ENCODE measurements around the gene MAP4K4. TPM values are rescaled to one million over a fixed set of nuclear protein-coding genes. Genes with fewer than 3 reads are reported as not detected.

MAP4K4 gene
- total and polyA plus RNA-seq, 8 donors = 9.6 to 71.6 (median 23.8) TPM

DNA sequence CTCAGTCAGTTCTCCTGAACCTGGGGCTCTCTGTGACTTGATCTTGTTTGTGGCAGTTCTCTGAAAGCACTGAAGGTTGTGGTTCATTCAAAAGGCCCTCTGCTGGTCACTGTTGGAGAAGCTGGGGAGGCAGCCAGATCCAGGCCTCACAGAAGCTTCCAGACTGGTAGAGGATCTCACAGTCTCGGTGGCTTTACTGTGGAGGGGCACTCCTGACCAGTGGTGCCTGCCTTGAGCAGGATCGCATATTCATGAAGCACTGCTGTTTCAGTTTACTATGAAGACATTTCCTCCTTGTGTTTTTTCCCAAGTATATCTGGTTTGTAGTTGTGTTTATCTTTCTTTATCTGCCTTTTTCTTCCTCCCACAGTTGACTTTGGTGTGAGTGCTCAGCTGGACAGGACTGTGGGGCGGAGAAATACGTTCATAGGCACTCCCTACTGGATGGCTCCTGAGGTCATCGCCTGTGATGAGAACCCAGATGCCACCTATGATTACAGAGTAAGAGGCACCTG, 133.9 kb downstream of the MAP4K4 start:
- peak; percentile 78 to 89 for DNase-seq
- TF ChIP-seq CTCF (IDR thresholded peaks at IDR 0.05) = peak in 5 of 7 experiments; percentile 71 to 81 (median 75)
- no peak for TF ChIP-seq POLR2A (IDR thresholded peaks at IDR 0.05)
- TF ChIP-seq POLR2AphosphoS5 (IDR thresholded peaks at IDR 0.05) = peak in 2 of 3 donors; percentile 37 to 40
- TF ChIP-seq EP300 (IDR thresholded peaks at IDR 0.05) = no peak
- Histone ChIP-seq H3K27me3 (no peaks in the 10 kb centered on the region), H3K4me3 (no peak overlapping the region), H3K4me1 (peaks cover 26 to 57% (median 42%) of the 10 kb centered on the region in 4 donors), H3K9me3 (no peaks in the 10 kb centered on the region), H3K27ac (peak overlapping the region; percentile 20 to 70 (median 69)), H3K36me3 (peaks cover 0 to 53% (median 52%) of the 10 kb centered on the region in 4 donors)
- WGBS, 5 donors = 25 to 47% (median 41%) methylated on average over 5 of the region's 5 CpGs
- intact Hi-C loops (cut with DNase I; ENCODE audit: low total_unique reads) = loop anchor here (5.0 to 10.0 kb wide), 2 partner anchors 309 to 417 kb away; no protein-coding TSS in a partner anchor

GRCh38 chr2:101832114-101832513, 134.6 kb downstream of the MAP4K4 start:
- Histone ChIP-seq H3K9me3 (no peaks in the 10 kb centered on the region), H3K4me1 (peaks cover 20 to 50% (median 35%) of the 10 kb centered on the region in 4 donors), H3K36me3 (peaks cover 3 to 60% (median 55%) of the 10 kb centered on the region in 4 donors), H3K27ac (peak overlapping the region in 3 of 5 donors; percentile 69 to 70 (median 70)), H3K27me3 (no peaks in the 10 kb centered on the region), H3K4me3 (no peak overlapping the region)
- WGBS, 5 donors = 40 to 68% (median 42%) methylated on average over 1 of the region's 1 CpG
- TF ChIP-seq POLR2A (IDR thresholded peaks at IDR 0.05) (no peak), POLR2AphosphoS5 (IDR thresholded peaks at IDR 0.05) (no peak), CTCF (IDR thresholded peaks at IDR 0.05) (peak in 4 of 7 experiments; percentile 10 to 37 (median 26))
- no peak for DNase-seq
- intact Hi-C loops (cut with DNase I; ENCODE audit: low total_unique reads) = loop anchor here (5.0 to 10.0 kb wide), 2 partner anchors 310 to 417 kb away; no protein-coding TSS in a partner anchor

GRCh38 chr2:101833890-101834523, 136.5 kb downstream of the MAP4K4 start:
- TF ChIP-seq CTCF (IDR thresholded peaks at IDR 0.05) (no peak), POLR2AphosphoS5 (IDR thresholded peaks at IDR 0.05) (no peak), EP300 (IDR thresholded peaks at IDR 0.05) (no peak)
- no peak overlapping the region for H3K4me3 ChIP-seq
- intact Hi-C loops (cut with DNase I; ENCODE audit: low total_unique reads) = loop anchor here (5.0 to 10.0 kb wide), 2 partner anchors 312 to 419 kb away; no protein-coding TSS in a partner anchor

GRCh38 chr2:101837354-101837753, 139.8 kb downstream of the MAP4K4 start:
- Histone ChIP-seq H3K27me3 (no peaks in the 10 kb centered on the region), H3K4me1 (peaks cover 0 to 5% (median 2%) of the 10 kb centered on the region in 4 donors), H3K9me3 (no peaks in the 10 kb centered on the region), H3K27ac (no peak overlapping the region), H3K36me3 (peaks cover 16 to 90% (median 82%) of the 10 kb centered on the region in 4 donors), H3K4me3 (no peak overlapping the region)
- 69 to 82% (median 77%) methylated on average over 3 of the region's 3 CpGs for WGBS, 5 donors
- intact Hi-C loops (cut with DNase I; ENCODE audit: low total_unique reads) = loop anchor here (10.0 kb wide), 1 partner anchor 423 kb away; no protein-coding TSS in a partner anchor
- no peak for DNase-seq
- TF ChIP-seq POLR2AphosphoS5 (IDR thresholded peaks at IDR 0.05) = no peak
- TF ChIP-seq POLR2A (IDR thresholded peaks at IDR 0.05) = no peak
- no peak for TF ChIP-seq EP300 (IDR thresholded peaks at IDR 0.05)
- TF ChIP-seq CTCF (IDR thresholded peaks at IDR 0.05) = no peak

More at GRCh38 chr2:101833890-101834523, 136.5 kb downstream of the MAP4K4 start:
- H3K4me1 ChIP-seq = peaks cover 11 to 31% (median 19%) of the 10 kb centered on the region in 4 donors
- H3K36me3 ChIP-seq = peaks cover 7 to 75% (median 70%) of the 10 kb centered on the region in 4 donors
- no peaks in the 10 kb centered on the region for H3K27me3 ChIP-seq
- no peaks in the 10 kb centered on the region for H3K9me3 ChIP-seq
- 92 to 95% (median 93%) methylated on average over 4 of the region's 4 CpGs for WGBS, 5 donors
- no peak for DNase-seq
- no peak overlapping the region for H3K27ac ChIP-seq

Measured in stomach (tissue), 9 donors.